B cell (primary cell): Measurements from ENCODE around the gene PLD3. TPM values are rescaled to one million over a fixed set of nuclear protein-coding genes. Genes with fewer than 3 reads are reported as not detected.

Experiments
- ATAC-seq: fragments of 200-7000 bp; cut with Tn5 transposase; one replicate; pipeline ENCODE4 v1.10.0; 2021; ENCODE audit warnings: low read depth, mild to moderate bottlenecking, moderate number of reproducible peaks, moderate library complexity
- CTCF ChIA-PET: fragments of 350-600 bp; sonication (Branson Sonifier 250); formaldehyde crosslinking; loops from one replicate; lab custom pipeline; 2021; ENCODE audit warnings: antibody characterized with exemption, inconsistent platforms; lab: Charles Lee
- POLR2A ChIA-PET: fragments of 350-600 bp; sonication (Branson Sonifier 250); formaldehyde crosslinking; loops from one replicate; lab custom pipeline; 2021; ENCODE audit warnings: antibody characterized with exemption; lab: Charles Lee
- DNase-seq: peaks from one replicate; pipeline ENCODE4 v3.0.0; 2013
- H2AFZ ChIP-seq: 2 replicates; pipeline ENCODE4 v1.6.1; 2012; ENCODE audit warnings: mild to moderate bottlenecking, low read depth, low read length; ENCODE audit not compliant: insufficient read depth, poor library complexity, severe bottlenecking
- H3K27ac ChIP-seq, 2 donors: 1 replicate in 1 of 2; 2 replicates in 1 of 2; pipeline ENCODE4 v1.5.1; 2012 to 2013; ENCODE audit warnings: low read length in 2 of 2, mild to moderate bottlenecking in 2 of 2, moderate library complexity in 1 of 2
- H3K27me3 ChIP-seq, 4 experiments: fragments of 200-600 bp in 1 of 4; sonication (generic) in 1 of 4; replicated peaks in 1 of 4; 1 replicate in 2 of 4; 2 replicates in 2 of 4; pipeline versions ENCODE4 v1.6.1 to v1.7.0; 2013 to 2016; ENCODE audit warnings: low read length in 3 of 4, mild to moderate bottlenecking in 2 of 4, mixed read lengths in 1 of 4, moderate library complexity in 1 of 4; ENCODE audit not compliant: insufficient read depth in 4 of 4, control insufficient read depth in 3 of 4; ENCODE audit errors: control extremely low read depth in 1 of 4
- H3K36me3 ChIP-seq, 2 experiments: replicated peaks in 1 of 2; 1 replicate in 1 of 2; 2 replicates in 1 of 2; pipeline versions ENCODE4 v1.6.1 to v1.7.1; 2013; ENCODE audit warnings: low read length in 1 of 2; ENCODE audit not compliant: insufficient read depth in 2 of 2, control insufficient read depth in 1 of 2; ENCODE audit errors: control extremely low read depth in 1 of 2, extremely low read depth in 1 of 2
- H3K4me1 ChIP-seq, 2 donors: fragments of 200-600 bp in 1 of 2; sonication (generic) in 1 of 2; 1 replicate in 1 of 2; 2 replicates in 1 of 2; pipeline versions ENCODE4 v1.5.1 to v1.6.1; 2013 to 2017; ENCODE audit warnings: low read length in 2 of 2; ENCODE audit not compliant: control insufficient read depth in 2 of 2, insufficient read depth in 2 of 2
- H3K4me2 ChIP-seq: replicated peaks from 2 replicates; pipeline ENCODE3; 2012; ENCODE audit warnings: mild to moderate bottlenecking, low read depth, low read length; ENCODE audit not compliant: poor library complexity, severe bottlenecking
- H3K4me3 ChIP-seq, 5 experiments: fragments of 200-600 bp in 1 of 5; sonication (generic) in 1 of 5; 1 replicate in 3 of 5; 2 replicates in 2 of 5; pipeline versions ENCODE4 v1.5.1 to v1.7.0; 2011 to 2016; ENCODE audit warnings: low read length in 4 of 5, mild to moderate bottlenecking in 4 of 5, low read depth in 2 of 5, control low read depth in 1 of 5, moderate library complexity in 1 of 5; ENCODE audit not compliant: insufficient read depth in 1 of 5; ENCODE audit errors: control extremely low read depth in 1 of 5, extremely low read depth in 1 of 5
- H3K79me2 ChIP-seq: fragments of 200-600 bp; sonication (generic); one replicate; pipeline ENCODE4 v1.6.0; 2016; ENCODE audit warnings: low read length; ENCODE audit not compliant: control insufficient read depth, insufficient read depth
- H3K9ac ChIP-seq: fragments of 200-600 bp; sonication (generic); 2 replicates; pipeline ENCODE4 v1.6.1; 2017; ENCODE audit warnings: mild to moderate bottlenecking, low read length, moderate library complexity
- H3K9me3 ChIP-seq, 3 donors: one replicate each; pipeline versions ENCODE4 v1.6.1 to v1.7.1; 2013; ENCODE audit warnings: low read length in 2 of 3; ENCODE audit not compliant: control insufficient read depth in 2 of 3, insufficient read depth in 1 of 3; ENCODE audit errors: control extremely low read depth in 1 of 3
- H4K20me1 ChIP-seq: 2 replicates; pipeline ENCODE4 v1.6.0; 2012; ENCODE audit warnings: mild to moderate bottlenecking, low read length; ENCODE audit not compliant: insufficient read depth, control insufficient read depth, poor library complexity, severe bottlenecking
- H3K27ac Mint-ChIP-seq: one replicate; pipeline ENCODE4 v1.8.0; 2021; ENCODE audit warnings: mixed read lengths
- H3K27me3 Mint-ChIP-seq: one replicate; pipeline ENCODE4 v1.8.0; 2021; ENCODE audit warnings: mixed read lengths
- H3K4me1 Mint-ChIP-seq: one replicate; pipeline ENCODE4 v1.8.0; 2021; ENCODE audit warnings: mixed read lengths
- H3K4me3 Mint-ChIP-seq: one replicate; pipeline ENCODE4 v1.8.0; 2021; ENCODE audit warnings: mixed read lengths
- H3K9me3 Mint-ChIP-seq: one replicate; pipeline ENCODE4 v1.8.0; 2022; ENCODE audit warnings: mixed read lengths; ENCODE audit not compliant: insufficient read depth
- CTCF ChIP-seq: fragments of 200-600 bp; IDR thresholded peaks from one replicate; pipeline ENCODE4 v1.8.0; 2022; ENCODE audit warnings: antibody characterized with exemption, mild to moderate bottlenecking
- EZH2 ChIP-seq: IDR thresholded peaks from 2 replicates; pipeline ENCODE4 v1.6.1; 2012; ENCODE audit warnings: borderline replicate concordance, low read depth, mild to moderate bottlenecking, moderate library complexity, low read length; ENCODE audit not compliant: insufficient read depth, poor library complexity, severe bottlenecking
- WGBS: methylation state at CpG from one replicate; pipeline ENCODE4 v1.1.5; 2013; ENCODE audit warnings: missing lambda C conversion rate; ENCODE audit not compliant: insufficient coverage; 5-methylcytosine and 5-hydroxymethylcytosine counted together
- intact Hi-C: fragments of 100-400 bp; cut with micrococcal nuclease; formaldehyde crosslinking; loops from one replicate; pipeline ENCODE4 v1.10.0; 2022
- polyA plus RNA-seq: library from polyadenylated mRNA; depleted of rRNA; stranded (reverse); fragments of >200 nt; gene quantifications from 2 replicates; pipeline ENCODE4 v1.2.3, GENCODE V29; 2012
- total RNA-seq, 2 donors: library from RNA; stranded (reverse); fragments of 120-200 nt in 1 of 2; gene quantifications; 1 replicate in 1 of 2; 2 replicates in 1 of 2; pipeline versions ENCODE4 v1.2.3 to v1.2.4, GENCODE V29; 2013 to 2022

The PLD3 gene
- total and polyA plus RNA-seq, 2 donors (not counting 1 experiment from before 2014, with no cell fraction given) = 61.7 to 153 TPM

- Histone ChIP-seq H3K27me3 (no peaks in the 10 kb centered on the region), H3K9me3 (no peaks in the 10 kb centered on the region), H3K27ac (no peak overlapping the region), H3K36me3 (peaks cover 0 to 5% of the 10 kb centered on the region in 2 experiments), H4K20me1 (peaks cover 7% of the 10 kb centered on the region), H3K4me3 (no peak overlapping the region), H3K9ac (no peak overlapping the region), H3K79me2 (peaks cover 47% of the 10 kb centered on the region), H3K4me1 (no peaks in the 10 kb centered on the region), H2AFZ (no peak overlapping the region), H3K4me2 (no peak overlapping the region)
- 93% methylated on average over 7 of the region's 9 CpGs for WGBS
- Mint-ChIP-seq H3K27ac (no peak overlapping the region), H3K9me3 (no peaks in the 10 kb centered on the region), H3K27me3 (no peaks in the 10 kb centered on the region), H3K4me1 (peaks cover 6% of the 10 kb centered on the region), H3K4me3 (no peak overlapping the region)
- CTCF ChIA-PET = interaction anchor here (1.1 kb wide), 1 partner anchor 36 kb away, joined by 3 read pairs; no protein-coding TSS in a partner anchor
- no peak for TF ChIP-seq CTCF
- TF ChIP-seq EZH2 = no peak
- DNase-seq = no peak
- intact Hi-C loops = no loop called here
- no peak for ATAC-seq
- POLR2A ChIA-PET = no interaction called here
Measured at GRCh38 chr19:40341601-40342482, 6.7 kb upstream of the PLD3 start.
